WTC11 (cell line): ENCODE measurements around the gene ZDHHC11B. TPM values are rescaled to one million over a fixed set of nuclear protein-coding genes. Genes with fewer than 3 reads are reported as not detected.

Experiments
- ATAC-seq: fragments of 200-7000 bp; cut with Tn5 transposase; 2 replicates; pipeline ENCODE4 v1.10.0; 2021; ENCODE audit warnings: mild to moderate bottlenecking, moderate library complexity
- CTCF ChIA-PET: fragments of 300-600 bp; sonication (Branson Sonifier 250); formaldehyde crosslinking; loops from one replicate; lab custom pipeline; 2021; ENCODE audit warnings: antibody characterized with exemption; lab: Charles Lee
- POLR2A ChIA-PET: fragments of 350-600 bp; sonication (Branson Sonifier 250); formaldehyde crosslinking; loops from one replicate; lab custom pipeline; 2021; ENCODE audit warnings: antibody characterized with exemption; lab: Charles Lee
- DNase-seq: peaks from one replicate; pipeline ENCODE4 v3.0.0; 2021; ENCODE audit warnings: low spot score
- H3K27ac Mint-ChIP-seq: 2 replicates; pipeline ENCODE4 v1.8.0; 2021; ENCODE audit warnings: mixed read lengths
- H3K27me3 Mint-ChIP-seq: 2 replicates; pipeline ENCODE4 v1.8.0; 2021; ENCODE audit warnings: low read depth, mild to moderate bottlenecking, moderate library complexity, mixed read lengths
- H3K36me3 Mint-ChIP-seq: 2 replicates; pipeline ENCODE4 v1.8.0; 2021; ENCODE audit warnings: mixed read lengths
- H3K4me1 Mint-ChIP-seq: 2 replicates; pipeline ENCODE4 v1.8.0; 2022; ENCODE audit warnings: mixed read lengths
- H3K4me3 Mint-ChIP-seq: 2 replicates; pipeline ENCODE4 v1.8.0; 2021; ENCODE audit warnings: mild to moderate bottlenecking, moderate library complexity, mixed read lengths
- H3K9me3 Mint-ChIP-seq: 2 replicates; pipeline ENCODE4 v1.8.0; 2021; ENCODE audit warnings: mixed read lengths
- AFF4 ChIP-seq: sonication (generic); formaldehyde crosslinking; IDR thresholded peaks from 2 replicates; pipeline ENCODE4 v1.8.1; 2023; ENCODE audit warnings: mild to moderate bottlenecking, missing genetic modification reagents, borderline replicate concordance
- EMX1 ChIP-seq: fragments of 250-450 bp; sonication (Bioruptor Pico); IDR thresholded peaks from 2 replicates; pipeline ENCODE4 v1.8.0; 2021; ENCODE audit warnings: mild to moderate bottlenecking
- ESRRA ChIP-seq: sonication (generic); formaldehyde crosslinking; IDR thresholded peaks from 2 replicates; pipeline ENCODE4 v1.8.1; 2022; ENCODE audit warnings: mild to moderate bottlenecking, missing genetic modification reagents, borderline replicate concordance
- FOXP4 ChIP-seq: sonication (generic); formaldehyde crosslinking; IDR thresholded peaks from 2 replicates; pipeline ENCODE4 v1.8.0; 2022; ENCODE audit warnings: mild to moderate bottlenecking, missing genetic modification reagents
- GRHL2 ChIP-seq: fragments of 250-450 bp; sonication (Bioruptor Pico); IDR thresholded peaks from 2 replicates; pipeline ENCODE4 v1.8.0; 2022; ENCODE audit warnings: mild to moderate bottlenecking, moderate library complexity; ENCODE audit not compliant: insufficient replicate concordance, severe bottlenecking
- GTF2I ChIP-seq: fragments of 250-450 bp; sonication (Bioruptor Pico); conservative IDR thresholded peaks from 2 replicates; pipeline ENCODE4 v1.4.0; 2021; ENCODE audit warnings: mild to moderate bottlenecking
- JAZF1 ChIP-seq: fragments of 250-450 bp; sonication (Bioruptor Pico); IDR thresholded peaks from 2 replicates; pipeline ENCODE4 v1.9.0; 2021; ENCODE audit warnings: moderate library complexity, mild to moderate bottlenecking, inconsistent platforms
- MXD4 ChIP-seq: fragments of 250-450 bp; sonication (Bioruptor Pico); IDR thresholded peaks from 2 replicates; pipeline ENCODE4 v1.8.0; 2021; ENCODE audit warnings: mild to moderate bottlenecking, moderate library complexity, borderline replicate concordance
- RORB ChIP-seq: fragments of 250-450 bp; sonication (Bioruptor Pico); IDR thresholded peaks from 2 replicates; pipeline ENCODE4 v1.9.0; 2021; ENCODE audit warnings: mild to moderate bottlenecking
- SMAD3 ChIP-seq: sonication (generic); formaldehyde crosslinking; IDR thresholded peaks from 2 replicates; pipeline ENCODE4 v1.8.0; 2022; ENCODE audit warnings: missing genetic modification reagents, mild to moderate bottlenecking, borderline replicate concordance
- TEAD1 ChIP-seq: sonication (generic); formaldehyde crosslinking; IDR thresholded peaks from 2 replicates; pipeline ENCODE4 v1.8.0; 2022; ENCODE audit warnings: mild to moderate bottlenecking, missing genetic modification reagents
- ZNF281 ChIP-seq: sonication (generic); formaldehyde crosslinking; IDR thresholded peaks from 2 replicates; pipeline ENCODE4 v1.8.0; 2023; ENCODE audit warnings: mild to moderate bottlenecking, missing genetic modification reagents
- ZNF396 ChIP-seq: fragments of 250-450 bp; sonication (Bioruptor Pico); IDR thresholded peaks from 2 replicates; pipeline ENCODE4 v1.8.0; 2021; ENCODE audit warnings: mild to moderate bottlenecking, moderate library complexity, borderline replicate concordance
- total RNA-seq: library from RNA; stranded (reverse); gene quantifications from 3 replicates; pipeline ENCODE4 v1.2.3, GENCODE V29; 2021
- TF ChIP-seq, protein P1 (sequence below): sonication (generic); formaldehyde crosslinking; IDR thresholded peaks from 2 replicates; pipeline ENCODE4 v1.8.1; 2023; ENCODE audit warnings: mild to moderate bottlenecking, missing genetic modification reagents, moderate library complexity
- TF ChIP-seq, protein P2 (sequence below): sonication (generic); formaldehyde crosslinking; IDR thresholded peaks from 2 replicates; pipeline ENCODE4 v1.8.1; 2022; ENCODE audit warnings: mild to moderate bottlenecking, moderate library complexity, missing genetic modification reagents
- TF ChIP-seq, protein P3 (sequence below): sonication (generic); formaldehyde crosslinking; IDR thresholded peaks from 2 replicates; pipeline ENCODE4 v1.8.1; 2022; ENCODE audit warnings: low read depth, mild to moderate bottlenecking, moderate library complexity, missing genetic modification reagents, borderline replicate concordance
- TF ChIP-seq, protein P4 (sequence below): sonication (generic); formaldehyde crosslinking; IDR thresholded peaks from 2 replicates; pipeline ENCODE4 v1.8.0; 2023; ENCODE audit warnings: missing genetic modification reagents, mild to moderate bottlenecking, borderline replicate concordance

Gene ZDHHC11B
- total RNA-seq, 1 experiment from 2014 or later, result 2.3 TPM

DNA sequence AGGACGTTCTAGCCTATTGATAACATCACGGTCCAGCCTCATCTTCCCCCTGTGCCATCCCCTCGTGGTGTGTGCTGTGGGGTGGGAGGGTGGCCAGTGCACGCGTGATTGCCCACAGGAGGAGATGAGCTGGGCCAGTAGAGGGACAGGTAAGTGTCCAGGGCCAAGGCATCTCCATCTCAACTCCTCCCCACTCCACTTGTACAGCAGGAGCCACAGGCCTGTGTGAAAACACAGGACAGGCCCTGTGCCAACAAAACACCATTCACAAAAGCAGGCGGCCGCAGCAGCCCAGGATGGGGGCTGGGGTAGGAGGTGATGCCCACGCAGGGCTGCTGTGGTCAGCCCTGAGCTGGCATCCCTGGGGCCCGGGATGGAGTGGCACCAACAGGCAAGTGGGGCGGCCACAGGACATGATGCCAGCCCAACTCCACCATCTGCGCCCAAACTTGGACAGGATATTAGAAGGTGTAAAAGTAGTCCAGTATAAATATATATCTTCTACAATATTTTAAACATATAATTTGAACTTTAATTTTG lies 124.0 kb downstream of the ZDHHC11B start:
- TF ChIP-seq ZNF281 (CRISPR knock-in tag), result no peak
- TF ChIP-seq, protein P1, sequence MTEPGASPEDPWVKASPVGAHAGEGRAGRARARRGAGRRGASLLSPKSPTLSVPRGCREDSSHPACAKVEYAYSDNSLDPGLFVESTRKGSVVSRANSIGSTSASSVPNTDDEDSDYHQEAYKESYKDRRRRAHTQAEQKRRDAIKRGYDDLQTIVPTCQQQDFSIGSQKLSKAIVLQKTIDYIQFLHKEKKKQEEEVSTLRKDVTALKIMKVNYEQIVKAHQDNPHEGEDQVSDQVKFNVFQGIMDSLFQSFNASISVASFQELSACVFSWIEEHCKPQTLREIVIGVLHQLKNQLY (CRISPR knock-in tag), result no peak
- no peak for TF ChIP-seq GRHL2 (CRISPR knock-in tag)
- no peak for TF ChIP-seq JAZF1 (CRISPR knock-in tag)
- TF ChIP-seq, protein P2, sequence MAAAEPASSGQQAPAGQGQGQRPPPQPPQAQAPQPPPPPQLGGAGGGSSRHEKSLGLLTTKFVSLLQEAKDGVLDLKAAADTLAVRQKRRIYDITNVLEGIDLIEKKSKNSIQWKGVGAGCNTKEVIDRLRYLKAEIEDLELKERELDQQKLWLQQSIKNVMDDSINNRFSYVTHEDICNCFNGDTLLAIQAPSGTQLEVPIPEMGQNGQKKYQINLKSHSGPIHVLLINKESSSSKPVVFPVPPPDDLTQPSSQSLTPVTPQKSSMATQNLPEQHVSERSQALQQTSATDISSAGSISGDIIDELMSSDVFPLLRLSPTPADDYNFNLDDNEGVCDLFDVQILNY (CRISPR knock-in tag), result no peak
- no peak for TF ChIP-seq SMAD3
- TF ChIP-seq FOXP4 (CRISPR knock-in tag), result no peak
- no peak for TF ChIP-seq RORB (CRISPR knock-in tag)
- TF ChIP-seq, protein P3, sequence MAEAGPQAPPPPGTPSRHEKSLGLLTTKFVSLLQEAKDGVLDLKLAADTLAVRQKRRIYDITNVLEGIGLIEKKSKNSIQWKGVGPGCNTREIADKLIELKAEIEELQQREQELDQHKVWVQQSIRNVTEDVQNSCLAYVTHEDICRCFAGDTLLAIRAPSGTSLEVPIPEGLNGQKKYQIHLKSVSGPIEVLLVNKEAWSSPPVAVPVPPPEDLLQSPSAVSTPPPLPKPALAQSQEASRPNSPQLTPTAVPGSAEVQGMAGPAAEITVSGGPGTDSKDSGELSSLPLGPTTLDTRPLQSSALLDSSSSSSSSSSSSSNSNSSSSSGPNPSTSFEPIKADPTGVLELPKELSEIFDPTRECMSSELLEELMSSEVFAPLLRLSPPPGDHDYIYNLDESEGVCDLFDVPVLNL (CRISPR knock-in tag), result no peak
- no peak for TF ChIP-seq EMX1
- no peak for TF ChIP-seq ZNF396
- TF ChIP-seq ESRRA (CRISPR knock-in tag), result no peak
- no peak for TF ChIP-seq TEAD1 (CRISPR knock-in tag)
- TF ChIP-seq MXD4, result no peak
- TF ChIP-seq, protein P4, sequence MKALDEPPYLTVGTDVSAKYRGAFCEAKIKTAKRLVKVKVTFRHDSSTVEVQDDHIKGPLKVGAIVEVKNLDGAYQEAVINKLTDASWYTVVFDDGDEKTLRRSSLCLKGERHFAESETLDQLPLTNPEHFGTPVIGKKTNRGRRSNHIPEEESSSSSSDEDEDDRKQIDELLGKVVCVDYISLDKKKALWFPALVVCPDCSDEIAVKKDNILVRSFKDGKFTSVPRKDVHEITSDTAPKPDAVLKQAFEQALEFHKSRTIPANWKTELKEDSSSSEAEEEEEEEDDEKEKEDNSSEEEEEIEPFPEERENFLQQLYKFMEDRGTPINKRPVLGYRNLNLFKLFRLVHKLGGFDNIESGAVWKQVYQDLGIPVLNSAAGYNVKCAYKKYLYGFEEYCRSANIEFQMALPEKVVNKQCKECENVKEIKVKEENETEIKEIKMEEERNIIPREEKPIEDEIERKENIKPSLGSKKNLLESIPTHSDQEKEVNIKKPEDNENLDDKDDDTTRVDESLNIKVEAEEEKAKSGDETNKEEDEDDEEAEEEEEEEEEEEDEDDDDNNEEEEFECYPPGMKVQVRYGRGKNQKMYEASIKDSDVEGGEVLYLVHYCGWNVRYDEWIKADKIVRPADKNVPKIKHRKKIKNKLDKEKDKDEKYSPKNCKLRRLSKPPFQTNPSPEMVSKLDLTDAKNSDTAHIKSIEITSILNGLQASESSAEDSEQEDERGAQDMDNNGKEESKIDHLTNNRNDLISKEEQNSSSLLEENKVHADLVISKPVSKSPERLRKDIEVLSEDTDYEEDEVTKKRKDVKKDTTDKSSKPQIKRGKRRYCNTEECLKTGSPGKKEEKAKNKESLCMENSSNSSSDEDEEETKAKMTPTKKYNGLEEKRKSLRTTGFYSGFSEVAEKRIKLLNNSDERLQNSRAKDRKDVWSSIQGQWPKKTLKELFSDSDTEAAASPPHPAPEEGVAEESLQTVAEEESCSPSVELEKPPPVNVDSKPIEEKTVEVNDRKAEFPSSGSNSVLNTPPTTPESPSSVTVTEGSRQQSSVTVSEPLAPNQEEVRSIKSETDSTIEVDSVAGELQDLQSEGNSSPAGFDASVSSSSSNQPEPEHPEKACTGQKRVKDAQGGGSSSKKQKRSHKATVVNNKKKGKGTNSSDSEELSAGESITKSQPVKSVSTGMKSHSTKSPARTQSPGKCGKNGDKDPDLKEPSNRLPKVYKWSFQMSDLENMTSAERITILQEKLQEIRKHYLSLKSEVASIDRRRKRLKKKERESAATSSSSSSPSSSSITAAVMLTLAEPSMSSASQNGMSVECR (CRISPR knock-in tag), result no peak
- no peak for TF ChIP-seq AFF4 (CRISPR knock-in tag)
- TF ChIP-seq GTF2I (CRISPR knock-in tag), result no peak
- H3K9me3 Mint-ChIP-seq, result 0 out of 2 replicates have a peak, but pooled peaks cover 3% of the 10 kb centered on the region
- no peak overlapping the region for H3K27ac Mint-ChIP-seq
- H3K27me3 Mint-ChIP-seq, result no peaks in the 10 kb centered on the region
- H3K4me1 Mint-ChIP-seq, result no peaks in the 10 kb centered on the region
- CTCF ChIA-PET, result no interaction called here
- H3K36me3 Mint-ChIP-seq, result peaks cover 52% of the 10 kb centered on the region
- no peak for ATAC-seq
- no peak overlapping the region for H3K4me3 Mint-ChIP-seq
- POLR2A ChIA-PET, result no interaction called here
- DNase-seq, result no peak
